ENCODE data around the gene AGBL4.

- TF ChIP-seq CTCF (IDR thresholded peaks at IDR 0.05) (no peak), POLR2A (IDR thresholded peaks at IDR 0.05) (no peak)
These were observed 1474.8 kb downstream of the AGBL4 start for GRCh38 chr1:48548985-48549384.
